GM12801 (cell line): Measurements from ENCODE around the gene CPSF2.

Experiments used
- TF ChIP-seq, protein P1 (sequence below): IDR thresholded peaks from one replicate; pipeline ENCODE4 v1.5.1; 2011; ENCODE audit warnings: control low read depth; ENCODE audit not compliant: insufficient read length; ENCODE audit errors: extremely low read depth

Gene CPSF2

GRCh38 chr14:92199763-92200162, 78.0 kb downstream of the CPSF2 start:
- TF ChIP-seq, protein P1, sequence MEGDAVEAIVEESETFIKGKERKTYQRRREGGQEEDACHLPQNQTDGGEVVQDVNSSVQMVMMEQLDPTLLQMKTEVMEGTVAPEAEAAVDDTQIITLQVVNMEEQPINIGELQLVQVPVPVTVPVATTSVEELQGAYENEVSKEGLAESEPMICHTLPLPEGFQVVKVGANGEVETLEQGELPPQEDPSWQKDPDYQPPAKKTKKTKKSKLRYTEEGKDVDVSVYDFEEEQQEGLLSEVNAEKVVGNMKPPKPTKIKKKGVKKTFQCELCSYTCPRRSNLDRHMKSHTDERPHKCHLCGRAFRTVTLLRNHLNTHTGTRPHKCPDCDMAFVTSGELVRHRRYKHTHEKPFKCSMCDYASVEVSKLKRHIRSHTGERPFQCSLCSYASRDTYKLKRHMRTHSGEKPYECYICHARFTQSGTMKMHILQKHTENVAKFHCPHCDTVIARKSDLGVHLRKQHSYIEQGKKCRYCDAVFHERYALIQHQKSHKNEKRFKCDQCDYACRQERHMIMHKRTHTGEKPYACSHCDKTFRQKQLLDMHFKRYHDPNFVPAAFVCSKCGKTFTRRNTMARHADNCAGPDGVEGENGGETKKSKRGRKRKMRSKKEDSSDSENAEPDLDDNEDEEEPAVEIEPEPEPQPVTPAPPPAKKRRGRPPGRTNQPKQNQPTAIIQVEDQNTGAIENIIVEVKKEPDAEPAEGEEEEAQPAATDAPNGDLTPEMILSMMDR = no peak

- TF ChIP-seq, protein P1 = no peak
Observed at GRCh38 chr14:92203116-92203515, 81.3 kb downstream of the CPSF2 start.

DNA sequence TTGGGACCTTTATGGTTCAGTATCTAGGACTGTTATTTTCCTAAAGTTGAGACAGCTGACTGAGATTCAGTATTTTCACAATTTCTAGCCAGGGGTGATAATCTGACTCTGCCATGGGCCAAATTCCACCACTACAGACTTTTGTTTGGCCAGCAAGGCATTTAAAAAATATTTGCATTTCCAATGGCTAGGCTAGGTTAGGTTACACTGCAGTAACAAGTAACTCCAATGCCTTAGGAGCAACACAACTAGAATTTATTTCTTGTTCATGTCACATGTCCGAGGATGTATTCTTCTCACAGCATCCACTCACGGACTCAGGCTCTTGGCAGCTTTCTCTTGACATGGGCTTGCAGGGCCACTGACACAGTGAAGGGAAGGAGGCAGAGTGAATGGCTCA, 83.0 kb downstream of the CPSF2 start:
- TF ChIP-seq, protein P1 = no peak

DNA sequence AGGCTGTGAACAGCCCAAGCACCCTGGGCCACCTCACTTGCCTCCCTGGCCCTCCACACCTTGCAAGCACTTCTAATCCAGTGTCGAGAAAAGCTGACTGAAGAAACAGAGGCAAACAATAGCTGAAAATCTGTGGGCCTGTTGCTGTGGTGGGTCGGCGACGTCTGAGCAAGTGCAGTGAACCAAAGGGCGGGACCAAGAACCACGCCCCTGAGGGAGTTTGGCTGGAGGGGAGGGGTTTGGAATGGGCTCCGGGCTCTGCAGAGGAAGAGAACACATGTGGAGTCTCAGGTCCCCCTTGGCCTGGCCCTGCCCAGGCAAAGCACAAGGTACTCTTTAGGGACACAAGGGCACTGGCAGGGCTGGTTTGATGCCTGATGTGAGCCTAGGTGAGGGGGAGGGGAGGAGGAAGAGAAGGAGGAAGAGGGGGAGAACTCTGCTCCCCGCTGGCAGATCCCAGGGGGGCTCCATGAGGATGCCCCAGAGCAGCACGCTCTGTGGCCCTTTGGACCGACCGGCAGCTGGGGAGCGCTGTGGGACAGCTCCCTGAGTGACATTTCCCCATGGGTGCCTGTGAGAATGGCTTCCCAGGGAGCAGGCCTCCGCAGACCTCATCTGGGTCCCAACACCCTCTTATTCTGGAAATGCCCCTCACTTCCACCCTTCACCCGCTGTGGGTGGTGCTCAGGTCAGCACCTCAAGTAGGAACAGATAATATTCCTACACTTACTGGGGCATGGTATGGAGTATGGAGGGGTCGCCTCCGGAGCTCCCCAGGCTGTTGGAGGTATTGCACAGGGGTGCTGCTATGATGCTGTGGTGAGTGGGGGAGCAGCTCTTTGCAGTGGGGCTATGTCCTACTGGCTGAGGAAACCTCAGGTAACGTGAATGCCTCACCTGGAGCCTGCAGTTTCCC, 85.5 kb downstream of the CPSF2 start:
- TF ChIP-seq, protein P1 = no peak

- TF ChIP-seq, protein P1 = no peak
Observed at GRCh38 chr14:92207928-92208265, 86.1 kb downstream of the CPSF2 start.

DNA sequence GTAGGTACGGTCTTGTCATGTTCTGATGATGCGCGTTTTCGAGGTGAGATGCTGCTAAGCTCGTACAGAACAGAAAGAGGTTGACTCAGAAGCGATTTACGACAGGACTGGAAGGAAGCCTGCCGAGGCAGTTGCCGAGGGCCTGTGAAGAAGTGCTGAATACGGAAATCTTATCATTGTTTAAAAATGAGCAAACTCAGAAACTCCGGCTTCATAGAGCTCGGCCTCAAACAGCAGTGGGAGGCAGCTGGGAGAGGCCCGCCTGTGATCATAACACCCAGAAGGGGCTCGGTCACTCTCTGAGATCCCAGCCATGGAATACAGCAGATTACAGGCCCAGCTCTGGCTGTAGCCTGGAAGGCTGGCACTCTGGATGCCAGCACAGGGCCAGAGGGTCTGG, 87.4 kb downstream of the CPSF2 start:
- TF ChIP-seq, protein P1 = no peak

DNA sequence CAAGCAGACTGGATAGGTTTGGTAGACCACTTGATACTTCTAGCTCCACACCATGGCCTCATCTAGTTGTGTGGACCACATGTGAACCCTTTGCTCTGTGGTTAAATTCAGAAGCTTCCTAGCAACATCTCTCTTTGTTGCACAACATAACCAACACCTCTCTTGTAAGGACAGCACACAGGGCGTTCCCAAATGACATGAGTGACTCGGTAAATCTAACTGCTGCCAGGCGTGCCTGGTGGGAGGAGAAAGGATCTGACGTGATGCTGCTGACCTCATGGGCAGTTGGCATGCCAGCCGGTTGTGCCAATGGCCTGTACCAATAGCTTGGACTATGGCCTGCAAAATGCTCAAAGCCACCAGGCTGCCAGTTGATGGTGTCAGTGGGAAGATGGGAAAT, 93.8 kb downstream of the CPSF2 start:
- TF ChIP-seq, protein P1 = no peak

DNA sequence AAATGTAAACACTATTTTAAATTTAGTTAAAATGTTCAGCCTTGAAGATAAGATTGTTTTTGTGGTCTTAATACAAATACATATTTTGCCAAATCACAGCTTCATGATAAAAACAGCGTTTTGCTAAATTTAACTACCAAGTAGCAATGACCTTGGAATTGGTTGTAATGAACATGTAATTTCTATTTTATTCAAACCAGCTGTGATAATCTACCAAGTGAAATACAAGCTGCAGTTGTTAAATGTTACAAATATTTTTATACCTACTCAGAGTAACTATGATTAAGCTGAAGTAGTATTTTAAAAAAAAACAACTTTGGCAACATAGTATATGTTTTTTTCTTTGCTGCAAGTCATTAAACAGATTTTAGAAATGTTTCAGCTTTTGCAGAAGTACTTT, 96.2 kb downstream of the CPSF2 start:
- TF ChIP-seq, protein P1 = no peak
